ENCODE data around the gene ARMH3. TPM values are rescaled to one million over a fixed set of nuclear protein-coding genes. Genes with fewer than 3 reads are reported as not detected.

ARMH3 gene
- total RNA-seq, 1 donor, result 13.6 TPM

- H3K4me3 ChIP-seq (ENCODE audit: low read depth, low read length), result peak overlapping the region; percentile 55
- DNase-seq (ENCODE audit: low read depth), result peak; percentile 88
- no peak for TF ChIP-seq CTCF (IDR thresholded peaks at IDR 0.05; ENCODE audit: insufficient read depth, low read length)
These were observed 225.4 kb downstream of the ARMH3 start for GRCh38 chr10:101830322-101831168.

- DNase-seq (ENCODE audit: low read depth), result no peak
- TF ChIP-seq CTCF (IDR thresholded peaks at IDR 0.05; ENCODE audit: insufficient read depth, low read length), result no peak
- peak overlapping the region; percentile 55 for H3K4me3 ChIP-seq (ENCODE audit: low read depth, low read length)
These were observed 226.2 kb downstream of the ARMH3 start for GRCh38 chr10:101829561-101830315.

GRCh38 chr10:101828766-101829551 lies 227.0 kb downstream of the ARMH3 start:
- DNase-seq (ENCODE audit: low read depth), result no peak
- no peak overlapping the region for H3K4me3 ChIP-seq (ENCODE audit: low read depth, low read length)
- TF ChIP-seq CTCF (IDR thresholded peaks at IDR 0.05; ENCODE audit: insufficient read depth, low read length), result no peak

- DNase-seq (ENCODE audit: low read depth), result no peak
- no peak for TF ChIP-seq CTCF (IDR thresholded peaks at IDR 0.05; ENCODE audit: insufficient read depth, low read length)
- no peak overlapping the region for H3K4me3 ChIP-seq (ENCODE audit: low read depth, low read length)
These were observed 227.9 kb downstream of the ARMH3 start for GRCh38 chr10:101827919-101828600.

- no peak for TF ChIP-seq CTCF (IDR thresholded peaks at IDR 0.05; ENCODE audit: insufficient read depth, low read length)
- H3K4me3 ChIP-seq (ENCODE audit: low read depth, low read length), result no peak overlapping the region
- DNase-seq (ENCODE audit: low read depth), result no peak
These were observed 229.0 kb downstream of the ARMH3 start for GRCh38 chr10:101826852-101827434.

- no peak for TF ChIP-seq CTCF (IDR thresholded peaks at IDR 0.05; ENCODE audit: insufficient read depth, low read length)
- no peak overlapping the region for H3K4me3 ChIP-seq (ENCODE audit: low read depth, low read length)
These were observed 231.2 kb downstream of the ARMH3 start for GRCh38 chr10:101824736-101825135.

More at GRCh38 chr10:101824736-101825135, 231.2 kb downstream of the ARMH3 start:
- DNase-seq (ENCODE audit: low read depth), result no peak
